CD4-positive, alpha-beta T cell treated with Interleukin-17A for 1 hour (primary cell): ENCODE results near the gene CLEC18C.
"Not testable (repeated sequence)": the region's sequence is repeated elsewhere in the genome, so short reads cannot be mapped to it uniquely, and the experiment has no call there.

Experiments
- DNase-seq: peaks from one replicate; pipeline ENCODE4 v3.0.0-alpha.2; 2020

Gene CLEC18C

DNA sequence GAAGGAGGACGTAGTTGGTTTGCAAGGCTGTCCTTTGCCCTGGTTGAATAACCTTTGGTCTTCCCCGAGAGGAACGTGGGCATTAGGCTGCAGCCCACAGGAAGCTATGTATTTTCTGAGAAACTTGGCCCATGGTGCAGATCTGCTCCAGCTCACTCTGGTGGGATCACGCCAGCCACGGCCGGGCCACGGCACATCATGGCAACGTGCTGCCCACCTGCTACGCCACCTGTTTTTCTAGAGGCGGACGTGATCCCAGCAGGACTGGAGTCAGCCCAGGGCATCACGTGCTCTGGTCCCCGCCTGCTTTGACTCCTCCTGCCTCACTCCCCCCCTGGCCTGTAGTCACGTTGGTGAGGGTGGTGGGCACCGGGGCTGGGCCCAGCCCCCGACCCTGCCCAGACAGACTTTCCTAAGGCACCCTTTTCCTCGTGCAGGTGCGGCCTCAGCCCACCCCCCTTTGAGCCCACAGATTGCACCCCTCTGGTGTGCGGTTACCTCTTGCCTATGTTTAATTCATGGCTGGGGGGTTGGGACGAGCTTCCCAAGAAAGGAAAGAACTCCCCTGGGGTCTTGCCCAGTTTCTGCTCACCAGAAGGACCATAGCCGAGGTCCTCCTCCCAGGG, at the start of gene CLEC18C:
Gene CLEC18C (plus strand): TSS at position 576 of the 626 bp plus-strand sequence. CDS start 492 bp downstream, outside the sequence.
- DNase-seq: not testable (repeated sequence)

DNA sequence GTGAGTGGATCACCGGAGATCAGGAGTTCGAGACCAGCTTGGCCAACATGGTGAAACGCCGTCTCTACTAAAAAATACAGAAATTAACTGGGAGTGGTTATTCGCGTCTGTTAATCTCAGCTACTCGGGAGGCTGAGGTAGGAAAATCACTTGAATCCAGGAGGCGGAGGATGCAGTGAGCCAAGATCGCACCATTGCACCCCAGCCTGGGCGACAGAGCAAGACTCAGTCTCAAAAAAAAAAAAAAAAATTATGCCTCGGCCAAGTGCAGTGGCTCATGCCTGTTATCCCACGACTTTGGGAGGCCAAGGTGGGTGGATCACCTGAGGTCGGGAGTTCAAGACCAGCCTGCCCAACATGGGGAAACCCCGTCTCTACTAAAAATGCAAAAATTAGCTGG, 49.8 kb upstream of the CLEC18C start:
- not testable (repeated sequence) for DNase-seq

DNA sequence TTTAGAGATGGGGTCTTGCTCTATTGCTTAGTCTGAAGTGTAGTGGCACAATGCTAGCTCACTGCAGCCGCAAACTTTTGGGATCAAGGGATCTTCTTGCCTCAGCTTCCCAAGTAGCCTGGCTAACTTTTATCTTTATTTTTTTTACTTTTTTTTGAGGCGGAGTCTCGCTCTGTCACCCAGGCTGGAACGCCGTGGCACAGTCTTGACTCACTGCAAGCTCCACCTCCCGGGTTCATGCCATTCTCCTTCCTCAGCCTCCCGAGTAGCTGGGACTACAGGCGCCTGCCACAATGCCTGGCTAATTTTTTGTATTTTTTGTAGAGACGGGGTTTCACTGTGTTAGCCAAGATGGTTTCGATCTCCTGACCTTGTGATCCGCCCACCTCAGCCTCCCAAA, 47.4 kb upstream of the CLEC18C start:
- DNase-seq: not testable (repeated sequence)

DNA sequence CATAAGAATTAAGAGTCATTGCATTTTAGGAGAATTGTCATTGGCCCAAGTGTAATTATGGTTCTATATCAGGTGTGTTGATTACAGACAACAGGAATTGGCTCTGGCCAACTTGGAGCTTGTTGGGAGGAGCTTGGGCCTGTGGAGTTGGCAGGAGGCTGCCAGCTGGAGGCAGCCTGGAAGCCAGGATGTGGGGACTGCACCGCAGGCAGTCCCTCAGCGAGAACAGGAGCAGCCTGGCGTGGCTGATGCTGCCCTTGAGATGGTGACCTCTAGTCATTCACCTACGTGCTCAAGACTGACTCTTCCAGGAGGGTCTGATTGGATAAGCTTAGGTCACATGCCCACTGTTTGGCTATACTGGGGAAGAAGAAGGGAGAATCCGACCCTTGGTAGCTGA, 45.9 kb upstream of the CLEC18C start:
- DNase-seq: not testable (repeated sequence)

DNA sequence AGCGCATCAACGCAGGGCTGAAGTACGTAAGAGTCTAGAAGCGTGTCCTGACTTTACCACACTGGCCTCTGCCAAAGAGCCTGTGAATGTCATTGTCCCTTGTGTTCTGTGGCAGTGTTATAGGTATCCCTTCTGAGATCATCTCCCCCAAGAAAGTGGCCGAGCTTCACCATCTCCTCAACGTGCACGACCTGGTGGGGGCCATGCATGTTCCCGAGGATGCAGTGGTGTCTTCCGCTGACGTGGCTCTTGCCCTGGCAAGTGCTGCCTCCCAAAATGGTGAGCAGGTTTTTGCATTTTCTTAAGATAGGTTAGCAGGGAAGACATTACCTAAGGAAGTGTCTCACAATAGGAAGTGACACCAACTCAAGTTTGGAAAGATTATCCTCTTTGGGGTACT, 44.7 kb upstream of the CLEC18C start:
- DNase-seq: not testable (repeated sequence)

DNA sequence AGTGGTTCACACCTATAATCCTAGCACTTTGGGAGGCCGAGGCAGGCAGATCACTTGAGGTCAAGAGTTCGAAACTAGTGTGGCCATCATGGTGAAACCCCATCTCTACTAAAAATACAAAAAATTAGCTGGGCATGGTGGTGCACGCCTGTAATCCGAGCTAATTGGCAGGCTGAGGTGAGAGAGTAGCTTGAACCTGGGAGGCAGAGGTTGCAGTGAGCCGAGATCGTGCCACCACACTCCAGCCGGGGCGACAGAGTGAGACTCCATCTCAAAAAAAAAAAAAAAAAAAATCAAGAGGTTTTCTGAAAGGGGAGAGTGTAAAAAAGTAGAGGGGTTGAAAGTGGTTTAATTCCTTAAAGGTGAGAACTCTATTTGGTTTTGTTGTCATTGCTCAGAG, 37.8 kb upstream of the CLEC18C start:
- not testable (repeated sequence) for DNase-seq

DNA sequence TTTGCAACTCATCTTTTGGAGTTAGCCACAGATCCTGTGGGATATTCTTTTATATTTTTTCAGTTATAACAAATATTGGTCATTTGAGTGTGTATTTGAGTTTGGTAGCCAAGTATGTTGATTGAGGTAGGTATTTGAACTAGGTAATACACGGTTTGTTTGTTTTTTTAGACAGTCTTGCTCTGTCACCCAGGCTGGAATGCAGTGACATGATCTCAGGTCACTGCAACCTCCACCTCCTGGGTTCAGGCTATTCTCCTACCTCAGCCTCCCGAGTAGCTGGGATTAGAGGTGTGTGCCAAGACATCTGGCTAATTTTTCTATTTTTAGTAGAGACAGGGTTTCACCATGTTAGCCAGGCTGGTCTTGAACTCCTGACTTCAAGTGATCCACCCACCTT, 37.0 kb upstream of the CLEC18C start:
- DNase-seq: not testable (repeated sequence)

DNA sequence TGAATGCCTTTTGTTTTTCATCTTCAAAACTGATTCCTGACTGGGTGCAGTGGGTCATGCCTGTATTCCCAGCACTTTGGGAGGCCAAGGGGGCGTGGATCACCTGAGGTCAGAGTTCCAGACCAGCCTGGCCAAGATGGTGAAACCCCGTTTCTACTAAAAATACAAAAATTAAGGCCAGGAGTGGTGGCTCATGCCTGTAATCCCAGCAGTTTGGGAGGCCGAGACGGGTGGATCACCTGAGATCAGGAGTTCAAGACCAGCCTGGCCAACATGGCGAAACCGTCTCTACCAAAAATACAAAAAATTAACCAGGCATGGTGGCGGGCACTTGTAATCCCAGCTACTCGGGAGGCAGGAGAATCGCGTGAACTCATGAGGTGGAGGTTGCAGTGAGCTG, 30.8 kb upstream of the CLEC18C start:
- DNase-seq: not testable (repeated sequence)

DNA sequence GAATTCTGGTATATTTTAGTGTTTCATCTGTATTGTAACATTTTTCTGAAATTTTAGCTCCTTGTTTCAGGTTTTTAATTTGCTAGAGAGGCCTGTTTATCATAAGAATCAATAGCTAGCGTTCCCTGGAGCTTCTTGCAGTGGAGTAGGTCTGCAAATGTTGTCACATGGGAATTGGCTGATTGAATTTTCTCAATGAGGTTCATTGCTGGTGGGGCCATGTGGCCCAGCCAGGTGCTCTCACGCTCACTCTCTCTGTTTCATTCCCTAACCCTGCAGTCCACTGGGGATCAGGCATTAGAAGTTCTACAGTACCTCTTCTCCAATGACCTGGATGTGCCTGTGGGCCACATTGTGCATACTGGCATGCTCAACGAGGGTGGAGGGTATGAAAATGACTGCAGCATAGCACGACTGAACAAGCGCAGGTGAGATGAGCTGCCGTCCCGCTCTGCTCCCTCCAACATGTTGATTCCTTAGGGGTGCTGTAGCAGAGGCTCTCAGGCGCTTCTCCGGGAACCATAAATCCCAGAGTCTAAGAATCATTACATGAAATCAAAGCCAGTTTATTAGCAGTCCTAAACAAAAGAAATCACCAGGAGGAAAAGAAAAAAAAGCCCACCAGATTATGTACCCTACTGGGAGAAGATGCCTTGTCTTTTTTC, 30.2 kb upstream of the CLEC18C start:
- DNase-seq: not testable (repeated sequence)

DNA sequence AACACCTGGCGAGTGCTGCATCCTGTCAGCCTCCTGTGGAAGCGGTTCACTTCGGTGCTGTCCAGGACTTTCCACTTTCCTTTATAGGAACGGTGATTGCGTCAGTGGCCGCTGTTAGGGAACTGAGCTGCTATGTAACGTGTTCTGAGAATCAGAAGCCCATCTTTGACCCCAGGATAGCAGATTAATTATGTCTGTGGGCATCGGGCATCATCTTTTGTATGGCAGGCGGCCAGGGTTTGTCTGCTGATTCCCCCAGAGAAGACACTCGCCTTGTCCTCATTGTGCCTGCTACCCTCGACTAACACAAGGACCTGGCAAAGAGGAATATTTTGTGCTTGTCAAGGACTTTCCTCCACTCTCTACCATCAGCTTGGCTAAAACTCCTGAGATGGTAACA, 25.7 kb upstream of the CLEC18C start:
- not testable (repeated sequence) for DNase-seq

DNA sequence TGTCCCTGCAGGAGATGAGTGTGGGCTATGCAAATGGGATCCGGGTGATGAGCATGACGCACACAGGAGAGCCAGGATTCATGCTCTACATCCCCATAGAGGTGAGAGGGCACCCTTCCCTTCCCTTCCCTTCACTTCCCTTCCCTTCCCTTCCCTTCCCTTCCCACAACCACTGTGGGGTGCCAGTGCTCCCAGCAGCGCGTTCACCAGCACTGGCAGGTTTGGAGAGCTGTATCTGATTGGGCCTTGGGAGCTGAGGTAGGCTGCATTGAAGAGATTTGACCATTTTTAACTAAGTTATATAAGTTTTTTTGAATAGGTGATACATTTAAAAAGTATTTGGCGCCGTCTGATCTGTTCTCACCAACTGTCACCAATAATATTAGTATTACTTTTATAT, 25.1 kb upstream of the CLEC18C start:
- DNase-seq: not testable (repeated sequence)

DNA sequence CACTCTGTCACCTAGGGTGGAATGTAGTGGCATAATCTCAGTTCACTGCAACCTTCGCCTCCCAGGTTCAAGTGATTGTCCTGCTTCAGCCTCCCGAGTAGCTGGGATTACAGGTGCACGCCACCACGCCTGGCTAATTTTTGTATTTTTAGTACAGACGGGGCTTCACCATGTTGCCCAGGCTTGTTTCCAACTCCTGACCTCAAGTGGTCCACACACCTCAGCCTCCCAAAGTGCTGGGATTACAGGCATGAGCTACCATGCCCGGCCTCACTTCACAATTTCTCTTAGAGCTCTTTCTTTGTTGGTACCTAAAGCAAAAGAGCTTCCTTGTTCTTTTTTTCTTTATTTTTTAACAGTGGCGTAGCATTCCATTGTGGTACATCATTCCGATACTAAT, 24.3 kb upstream of the CLEC18C start:
- DNase-seq: not testable (repeated sequence)

DNA sequence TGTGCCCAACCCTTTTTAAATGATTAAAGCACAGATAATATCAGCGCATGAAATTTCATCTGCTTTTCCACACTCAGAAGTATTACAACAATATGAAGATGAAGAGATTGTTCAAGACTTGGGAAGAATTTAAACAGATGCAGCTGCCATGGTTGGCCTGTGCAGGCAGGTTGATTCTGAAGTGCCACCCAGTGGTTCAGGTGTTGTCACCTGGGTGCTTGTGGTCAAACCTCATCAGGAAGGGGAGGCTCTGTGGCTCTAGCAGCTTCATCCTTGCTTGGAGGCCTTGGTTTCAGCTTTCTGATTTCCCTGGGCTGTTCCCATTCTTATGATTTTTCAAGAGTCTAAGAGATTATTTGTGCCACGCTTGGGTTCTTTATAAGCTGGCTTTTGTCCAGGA, 22.2 kb upstream of the CLEC18C start:
- DNase-seq: no peak

DNA sequence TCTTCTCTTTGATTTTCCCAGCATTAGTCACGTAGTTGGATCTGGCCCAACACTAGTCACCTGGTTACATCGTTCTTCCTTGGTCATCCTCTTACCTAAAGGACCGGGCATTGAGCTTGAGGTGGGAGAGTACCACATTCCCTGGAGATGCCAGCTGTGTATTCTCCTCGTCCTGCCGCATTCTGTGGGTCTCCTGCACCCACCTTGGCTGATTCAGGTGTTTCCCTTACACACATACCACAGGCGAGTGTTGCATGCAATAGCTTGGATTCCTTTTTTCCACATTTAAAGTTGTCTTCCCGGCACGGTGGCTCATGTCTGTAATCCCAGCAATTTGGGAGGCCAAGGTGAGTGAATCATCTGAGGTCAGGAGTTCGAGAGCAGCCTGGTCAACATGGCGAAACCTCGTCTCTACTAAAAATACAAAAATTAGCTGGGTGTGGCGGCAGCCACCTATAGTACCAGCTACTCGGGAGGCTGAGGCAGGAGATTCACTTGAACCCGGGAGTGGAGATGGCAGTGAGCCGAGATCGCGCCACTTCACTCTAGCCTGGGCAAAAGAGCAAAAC, 21.6 kb upstream of the CLEC18C start:
- no peak for DNase-seq

DNA sequence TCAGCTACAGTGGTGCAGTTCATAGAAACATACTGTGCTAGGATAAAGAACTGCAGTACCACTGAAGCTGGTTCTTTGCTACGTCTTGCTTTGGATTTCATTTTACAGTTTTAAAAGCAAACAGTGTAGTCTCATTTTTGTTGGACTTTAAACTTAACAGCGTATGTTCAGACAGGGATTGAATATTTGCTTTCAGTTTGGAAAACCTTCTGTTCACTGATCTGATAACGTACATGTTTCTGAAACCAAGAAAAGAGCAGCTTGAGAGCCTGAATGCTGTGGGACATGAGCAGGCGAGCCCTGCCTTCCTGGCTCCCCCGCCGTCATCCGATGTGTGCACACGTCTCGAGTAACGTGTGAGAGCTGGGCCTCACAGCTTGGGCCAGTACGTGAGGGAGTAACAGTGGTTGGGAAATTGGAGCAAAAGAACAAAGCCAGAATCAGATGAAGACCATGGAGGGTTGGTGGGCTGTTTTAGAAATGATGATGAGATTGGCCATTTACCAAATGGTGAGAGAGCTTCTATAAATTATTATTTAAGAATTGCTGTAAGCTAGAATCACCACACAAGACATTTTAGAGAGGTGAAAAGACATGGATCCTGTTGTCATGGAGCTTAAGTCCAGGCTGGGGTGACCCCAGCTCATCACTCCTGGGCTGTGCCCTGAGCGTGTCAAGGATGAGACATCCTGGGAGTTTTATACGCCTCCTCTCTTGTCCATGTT, 20.8 kb upstream of the CLEC18C start:
- DNase-seq: no peak

DNA sequence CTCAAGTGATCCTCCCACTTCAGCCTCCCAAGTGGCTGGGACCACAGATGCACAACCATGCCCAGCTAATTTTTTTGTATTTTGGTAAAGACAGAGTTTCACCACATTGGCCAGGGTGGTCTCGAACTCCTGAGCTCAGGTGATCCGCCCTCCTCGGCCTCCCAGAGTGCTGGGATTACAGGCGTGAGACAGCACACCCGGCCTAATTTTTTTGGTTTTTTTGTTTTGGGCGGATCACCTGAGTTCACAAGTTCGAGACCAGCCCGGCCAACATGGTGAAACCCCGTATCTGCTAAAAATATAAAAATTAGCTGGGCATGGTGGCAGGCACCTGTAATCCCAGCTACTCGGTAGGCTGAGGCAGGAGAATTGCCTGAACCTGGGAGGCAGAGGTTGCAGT, 18.9 kb upstream of the CLEC18C start:
- not testable (repeated sequence) for DNase-seq

DNA sequence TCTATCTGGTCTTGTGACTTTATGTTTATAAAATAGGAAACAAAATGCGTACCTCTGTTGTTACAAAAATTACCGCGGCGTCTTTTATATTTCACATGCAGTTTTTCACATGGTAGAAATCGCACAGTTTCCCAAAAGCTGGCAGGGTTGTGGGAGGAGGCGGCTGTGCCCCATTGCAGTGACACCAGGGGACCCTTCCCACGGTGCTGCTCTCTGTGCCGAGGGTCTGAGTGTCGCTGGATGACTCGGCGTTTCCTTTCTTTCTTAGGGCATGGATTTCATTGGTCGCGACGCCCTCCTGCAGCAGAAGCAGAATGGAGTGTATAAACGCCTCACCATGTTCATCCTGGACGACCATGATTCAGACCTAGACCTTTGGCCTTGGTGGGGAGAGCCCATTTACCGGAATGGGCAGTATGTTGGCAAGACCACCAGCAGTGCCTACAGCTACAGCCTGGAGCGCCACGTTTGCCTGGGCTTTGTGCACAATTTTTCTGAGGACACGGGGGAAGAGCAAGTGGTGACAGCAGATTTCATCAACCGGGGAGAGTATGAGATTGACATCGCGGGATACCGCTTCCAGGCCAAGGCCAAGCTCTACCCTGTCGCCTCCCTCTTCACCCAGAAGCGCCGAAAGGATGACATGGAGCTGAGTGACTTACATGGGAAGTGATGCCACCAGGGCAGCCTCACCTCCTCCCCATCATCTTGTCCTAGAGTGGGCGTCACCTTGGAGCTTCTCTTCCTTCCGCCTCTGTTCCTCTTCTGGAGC, 17.2 kb upstream of the CLEC18C start:
- DNase-seq: no peak

DNA sequence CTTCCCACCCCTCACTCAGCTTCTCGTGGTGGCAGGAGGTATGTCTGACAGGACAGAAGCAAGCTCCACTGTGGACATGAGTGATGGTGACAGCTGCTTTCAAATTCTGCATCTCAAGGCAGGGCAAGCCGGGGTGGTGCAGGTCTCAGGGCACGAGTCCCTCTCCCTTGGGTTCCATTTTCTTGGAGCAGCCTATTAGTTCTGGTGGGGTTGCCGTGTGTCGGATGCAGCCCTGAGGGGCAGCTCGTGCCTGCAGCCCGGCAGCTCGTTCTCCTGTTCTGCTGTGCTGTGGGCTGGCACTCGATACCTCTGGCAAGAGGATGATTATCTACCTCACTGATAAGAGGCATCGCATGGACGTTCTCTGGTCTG, 16.5 kb upstream of the CLEC18C start:
- no peak for DNase-seq

DNA sequence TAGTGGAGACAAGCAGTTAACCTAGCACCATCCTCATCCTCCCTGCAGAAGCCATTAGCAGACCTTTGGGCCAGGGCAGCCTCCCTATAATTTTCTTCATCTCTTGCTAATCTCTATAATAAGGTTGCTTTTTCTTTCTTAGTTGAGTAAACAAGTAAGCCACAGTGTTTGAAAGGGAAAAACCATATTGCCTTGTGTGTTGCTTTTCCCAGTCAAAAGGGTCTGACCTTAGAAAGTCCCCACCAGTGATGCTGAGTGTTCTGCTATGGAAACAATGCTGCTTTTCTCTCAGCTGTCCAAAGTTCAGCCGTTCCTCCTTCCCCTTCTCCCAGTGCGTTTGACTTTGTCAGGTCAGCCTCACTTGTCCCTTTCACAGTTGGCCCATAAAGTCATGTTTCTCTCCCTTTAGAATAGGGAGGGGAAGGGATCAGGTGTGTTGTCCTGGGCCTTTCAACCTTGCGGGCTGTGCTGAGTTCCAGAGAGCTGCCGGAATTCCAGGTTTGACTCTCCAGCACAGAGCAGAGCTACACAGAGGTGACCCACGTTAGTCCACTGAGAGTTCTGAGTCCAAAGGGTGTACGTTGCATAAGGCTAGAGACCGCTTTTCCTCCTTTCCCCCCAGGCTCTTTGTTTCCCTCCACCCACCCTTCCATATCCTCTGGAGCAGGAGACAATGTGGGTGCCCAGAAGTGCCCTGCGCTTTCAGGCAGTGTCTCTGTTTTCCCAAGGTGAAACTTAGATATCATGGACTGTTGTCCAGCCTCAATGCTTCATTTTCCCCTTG, 15.9 kb upstream of the CLEC18C start:
- no peak for DNase-seq

DNA sequence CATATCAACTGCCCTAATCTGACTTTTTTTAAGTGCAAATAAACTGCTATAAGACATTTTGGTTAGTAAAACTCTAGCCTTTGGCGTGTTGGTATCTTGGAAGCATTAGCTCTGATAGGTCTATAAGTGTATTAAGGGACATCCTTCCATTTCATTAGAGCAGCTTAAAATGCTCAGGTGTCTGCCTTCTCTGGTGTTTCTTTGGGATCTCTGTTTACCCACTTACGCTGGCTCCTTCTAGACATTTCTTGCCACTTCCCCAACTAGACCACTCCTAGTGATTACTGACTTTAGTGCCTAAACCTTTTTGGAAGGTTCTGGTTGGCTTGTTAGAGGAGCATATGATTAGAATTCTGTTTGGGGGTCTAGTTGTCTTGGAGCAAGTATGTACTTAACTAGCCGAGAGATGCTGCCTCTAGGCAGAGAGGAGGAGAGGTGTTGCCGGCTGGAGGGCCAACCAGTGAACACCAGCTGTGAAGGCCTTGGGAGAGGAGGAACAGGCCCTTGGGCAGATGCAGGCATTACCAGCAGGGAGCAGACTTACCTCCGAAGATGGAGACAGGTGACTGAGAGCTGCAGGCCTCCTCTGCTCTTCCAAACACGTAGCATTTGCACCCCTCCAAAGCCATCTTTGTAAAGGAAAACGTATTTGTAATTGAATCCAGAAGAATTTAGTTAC, 15.2 kb upstream of the CLEC18C start:
- DNase-seq: no peak
